ENCODE results near the gene ATCAY.

GRCh38 chr19:3860499-3860898, 20.0 kb upstream of the ATCAY start:
- no peak for TF ChIP-seq EZH2 (IDR thresholded peaks at IDR 0.05; ENCODE audit: low read length, unreplicated experiment)
- no peak for TF ChIP-seq CTCF (conservative IDR thresholded peaks at IDR 0.05; ENCODE audit: low read depth, low read length)
- no peak for TF ChIP-seq EZH2phosphoT487 (IDR thresholded peaks at IDR 0.05; ENCODE audit: borderline replicate concordance, low read length)
